Measurements from ENCODE around the gene WASF3.
A peak's percentile ranks its signal among the peaks of the same experiment; 100 is the strongest.
"Not testable (repeated sequence)": the region's sequence is repeated elsewhere in the genome, so short reads cannot be mapped to it uniquely, and the experiment has no call there.

WASF3 gene

DNA sequence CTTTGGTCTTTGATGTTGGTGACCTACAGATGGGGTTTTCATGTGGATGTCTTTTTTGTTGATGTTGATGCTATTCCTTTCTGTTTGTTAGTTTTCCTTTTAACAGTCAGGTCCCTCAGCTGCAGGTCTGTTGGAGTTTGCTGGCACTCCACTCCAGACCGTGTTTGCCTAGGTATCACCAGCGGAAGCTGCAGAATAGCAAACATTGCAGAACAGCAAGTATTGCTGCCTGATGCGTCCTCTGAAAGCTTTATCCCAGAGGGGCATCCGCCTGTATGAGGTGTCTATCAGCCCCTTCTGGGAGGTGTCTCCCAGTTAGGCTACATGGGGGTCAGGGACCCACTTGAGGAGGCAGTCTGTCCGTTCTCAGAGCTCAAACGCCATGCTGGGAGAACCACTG, 78.2 kb downstream of the WASF3 start:
- DNase-seq = not testable (repeated sequence)

DNA sequence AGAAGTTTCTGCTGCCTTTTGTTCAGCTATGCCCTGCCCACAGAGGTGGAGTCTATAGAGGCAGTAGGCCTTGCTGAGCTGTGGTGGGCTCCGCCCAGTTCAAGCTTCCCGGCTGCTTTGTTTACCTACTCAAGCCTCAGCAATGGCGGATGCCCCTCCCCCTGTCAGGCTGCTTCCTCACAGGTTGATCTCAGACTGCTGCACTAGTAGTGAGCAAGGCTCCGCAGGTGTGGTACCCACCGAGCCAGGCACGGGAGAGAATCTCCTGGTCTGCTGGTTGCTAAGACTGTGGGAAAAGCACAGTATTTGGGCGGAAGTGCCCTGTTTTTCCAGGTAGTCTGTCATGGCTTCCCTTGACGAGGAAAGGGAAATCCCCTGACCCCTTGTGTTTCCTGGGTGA, 78.6 kb downstream of the WASF3 start:
- DNase-seq = not testable (repeated sequence)

GRCh38 chr13:26646603-26647002, 89.1 kb downstream of the WASF3 start:
- no peak for DNase-seq

DNA sequence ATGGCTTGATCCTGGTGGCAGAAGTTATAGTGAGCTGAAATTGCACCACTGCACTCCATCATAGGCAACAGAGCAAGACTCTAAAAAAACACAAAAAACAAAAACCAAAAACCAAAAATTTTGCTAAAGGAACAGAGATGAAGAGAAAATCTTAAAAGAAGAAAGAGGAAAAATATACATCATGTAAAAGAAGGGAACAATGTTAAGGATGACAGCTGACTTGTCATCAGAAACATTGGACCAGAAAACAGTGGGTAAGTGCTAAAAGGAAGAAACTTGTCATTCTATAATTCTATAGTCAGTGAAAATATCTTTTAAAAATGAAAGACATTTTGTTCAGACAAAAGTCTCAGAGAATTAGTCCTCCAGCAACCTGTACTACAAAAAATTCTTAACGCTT, 93.8 kb downstream of the WASF3 start:
- no peak for DNase-seq

DNA sequence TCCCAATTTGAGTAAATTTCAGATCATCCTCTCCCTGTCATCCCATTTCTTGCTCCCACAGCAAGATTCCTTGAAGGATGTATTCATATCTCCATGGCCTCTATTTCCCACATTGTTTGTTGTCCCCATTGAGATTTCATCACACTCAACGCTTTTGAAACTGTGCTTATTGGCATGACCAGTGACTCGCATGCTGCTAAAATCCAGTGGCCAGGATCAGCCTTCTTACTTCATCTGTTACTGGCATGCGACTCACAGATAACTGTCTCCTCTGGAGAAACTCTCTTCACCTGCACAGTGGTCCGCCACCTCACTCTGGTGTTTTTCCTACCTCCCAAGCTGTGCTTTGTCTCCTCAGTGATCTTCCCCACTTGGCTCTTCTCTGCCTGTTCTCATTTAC, 95.8 kb downstream of the WASF3 start:
- peak; percentile 8 for DNase-seq

GRCh38 chr13:26653842-26654241, 96.4 kb downstream of the WASF3 start:
- DNase-seq = no peak

DNA sequence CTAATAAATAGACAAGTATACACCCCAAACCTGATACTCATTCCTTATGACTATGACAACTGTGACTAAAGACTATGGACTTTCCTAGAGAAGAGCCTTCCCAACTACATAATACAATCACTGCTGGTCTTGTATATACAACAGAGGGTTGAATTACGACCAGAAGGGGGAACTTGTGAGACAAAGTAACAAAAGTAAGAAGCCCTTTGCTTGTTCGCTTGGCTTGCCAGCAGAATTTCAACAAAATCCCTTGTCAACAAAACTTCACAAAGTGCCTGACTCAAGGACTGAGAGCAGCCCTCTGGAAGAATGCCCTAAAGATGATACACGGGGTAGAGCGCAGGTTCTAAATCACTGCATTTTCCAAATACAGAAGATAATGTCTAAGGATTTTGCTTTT, 99.4 kb downstream of the WASF3 start:
- DNase-seq = no peak

- DNase-seq = no peak
These were observed 101.2 kb downstream of the WASF3 start for GRCh38 chr13:26658448-26659385.

- no peak for DNase-seq
These were observed 102.7 kb downstream of the WASF3 start for GRCh38 chr13:26660185-26660584.

GRCh38 chr13:26660766-26661165, 103.3 kb downstream of the WASF3 start:
- DNase-seq = no peak

DNA sequence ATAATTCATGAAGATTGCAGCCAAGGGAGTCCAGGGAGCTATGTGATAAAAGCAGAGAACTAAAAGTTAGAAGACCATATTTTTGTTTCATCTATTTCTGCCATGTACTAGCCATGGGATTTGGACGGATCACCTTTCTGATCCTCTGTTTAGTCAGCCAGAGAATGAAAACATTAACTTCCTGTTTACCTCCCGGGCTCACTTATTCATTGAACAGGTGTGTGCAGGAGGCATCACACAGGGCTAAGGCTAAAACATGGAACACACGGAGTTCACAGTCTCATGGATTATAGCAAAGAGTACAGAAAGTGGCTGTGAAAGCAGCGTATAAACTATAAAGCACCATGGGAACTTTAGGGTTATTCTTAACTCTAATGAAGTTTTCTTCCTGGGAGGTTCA, 106.3 kb downstream of the WASF3 start:
- DNase-seq = no peak

DNA sequence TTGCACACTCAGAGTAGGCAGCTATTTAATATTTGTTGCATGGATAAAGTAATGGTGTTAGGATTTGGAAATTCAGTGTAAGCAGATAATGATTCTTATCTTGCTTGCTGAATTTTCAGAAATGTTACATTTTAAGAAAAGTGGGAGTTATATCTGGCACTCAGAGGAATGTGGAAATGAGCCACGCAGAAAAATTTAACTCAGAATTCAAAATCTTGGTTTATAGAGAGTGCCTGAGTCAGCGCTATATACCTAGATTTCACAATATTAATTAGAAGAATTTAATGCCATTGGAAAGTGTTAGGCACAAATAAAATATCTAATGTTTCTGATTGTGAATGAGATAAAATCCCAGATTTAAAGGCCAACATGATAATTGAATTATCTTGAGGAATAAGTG, 106.8 kb downstream of the WASF3 start:
- DNase-seq = no peak

DNA sequence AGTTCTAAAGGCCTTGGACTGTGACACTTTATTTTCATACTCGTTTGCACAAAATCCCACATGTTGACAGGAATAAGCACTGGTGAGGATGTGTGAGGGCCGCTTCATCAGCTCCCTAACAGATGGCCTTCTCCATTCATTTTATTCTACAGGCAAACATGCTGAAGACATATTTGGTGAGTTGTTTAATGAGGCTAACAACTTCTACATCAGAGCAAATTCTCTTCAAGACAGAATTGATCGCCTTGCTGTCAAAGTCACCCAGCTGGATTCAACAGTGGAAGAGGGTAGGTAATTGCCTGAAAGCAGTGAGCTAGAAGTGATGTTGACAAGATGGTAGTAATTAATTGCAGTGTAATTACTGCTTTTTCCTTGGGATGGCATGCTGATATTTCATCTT, 107.4 kb downstream of the WASF3 start:
- DNase-seq = no peak

DNA sequence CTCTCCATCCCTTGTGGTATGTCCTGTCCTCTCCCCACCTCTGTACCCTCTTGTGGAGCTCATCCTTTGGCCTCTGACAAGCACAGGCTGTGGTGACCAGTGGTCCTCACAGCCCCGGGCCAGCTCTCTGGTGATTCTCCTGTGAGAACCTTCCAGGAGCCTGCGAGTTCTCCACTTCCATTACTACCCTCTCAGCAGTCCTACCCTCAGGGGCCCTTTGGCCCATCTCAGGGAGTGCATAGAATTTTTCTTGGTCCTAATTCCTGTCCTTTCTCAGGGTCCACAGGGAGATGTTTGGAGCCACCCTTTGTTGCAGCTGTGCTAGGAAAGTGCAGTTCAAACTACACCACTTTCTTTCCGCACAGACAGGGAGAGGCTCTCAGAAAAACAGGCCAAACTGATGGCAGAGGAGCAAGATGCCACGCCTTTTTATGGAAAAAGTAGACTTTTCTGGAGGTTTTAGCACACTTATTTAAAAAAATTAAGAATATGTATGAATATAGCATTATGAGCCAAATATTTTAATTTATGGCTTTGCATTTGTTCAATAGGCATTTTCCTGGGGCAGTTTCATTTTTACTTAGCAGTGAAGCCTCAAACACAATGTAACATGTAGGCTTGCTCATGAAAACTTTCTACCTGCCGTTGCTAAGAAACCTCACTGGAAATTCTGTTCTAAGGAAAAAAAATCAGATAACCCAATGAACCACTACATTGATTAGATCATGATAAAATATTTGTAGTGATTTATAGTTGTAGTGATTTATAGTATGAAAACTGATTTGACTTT, 111.1 kb downstream of the WASF3 start:
- no peak for DNase-seq

- DNase-seq = no peak
These were observed 116.4 kb downstream of the WASF3 start for GRCh38 chr13:26673890-26674289.

- no peak for DNase-seq
These were observed 119.7 kb downstream of the WASF3 start for GRCh38 chr13:26677156-26677555.

DNA sequence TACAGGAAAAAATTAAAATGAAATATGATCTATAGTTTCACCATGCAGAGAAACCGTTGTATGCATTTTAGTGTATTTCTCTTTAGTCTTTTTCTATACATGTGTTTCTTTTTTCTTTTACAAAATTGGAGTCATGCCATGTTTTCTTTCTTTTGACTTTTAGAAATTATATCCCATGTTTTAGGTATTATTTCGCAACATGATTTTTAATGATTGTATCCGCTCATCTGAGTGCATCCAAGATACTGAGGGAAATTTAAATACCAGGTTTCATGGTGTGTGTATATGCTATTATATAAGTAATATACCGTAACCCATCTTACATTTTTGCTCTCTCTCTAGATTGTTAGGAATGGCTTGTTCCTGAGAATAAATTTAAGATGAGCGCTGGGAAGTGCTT, 120.8 kb downstream of the WASF3 start:
- no peak for DNase-seq

DNA sequence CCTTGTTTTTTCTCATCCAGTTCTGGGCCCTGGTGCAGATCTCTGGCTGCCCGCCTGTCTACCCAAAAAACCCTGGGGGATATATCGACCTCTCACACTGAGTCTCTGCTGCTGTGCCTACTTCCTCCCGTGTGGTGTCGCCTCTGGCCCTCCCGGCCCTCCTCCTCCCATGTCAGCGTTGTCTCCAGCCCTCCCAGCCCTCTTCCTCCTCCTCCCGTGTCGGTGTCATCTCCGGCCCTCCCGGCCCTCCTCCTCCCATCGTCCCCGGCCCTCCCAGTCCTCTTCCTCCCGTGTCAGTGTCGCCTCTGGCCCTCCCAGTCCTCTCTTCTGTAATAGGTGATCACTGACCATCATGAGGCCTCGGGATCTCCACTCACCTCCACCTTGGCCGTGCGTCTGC, 121.3 kb downstream of the WASF3 start:
- peak; percentile 5 for DNase-seq

- DNase-seq = peak; percentile 63
These were observed 122.1 kb downstream of the WASF3 start for GRCh38 chr13:26679411-26680122.

GRCh38 chr13:26680123-26680450, 122.6 kb downstream of the WASF3 start:
- peak; percentile 23 for DNase-seq

DNA sequence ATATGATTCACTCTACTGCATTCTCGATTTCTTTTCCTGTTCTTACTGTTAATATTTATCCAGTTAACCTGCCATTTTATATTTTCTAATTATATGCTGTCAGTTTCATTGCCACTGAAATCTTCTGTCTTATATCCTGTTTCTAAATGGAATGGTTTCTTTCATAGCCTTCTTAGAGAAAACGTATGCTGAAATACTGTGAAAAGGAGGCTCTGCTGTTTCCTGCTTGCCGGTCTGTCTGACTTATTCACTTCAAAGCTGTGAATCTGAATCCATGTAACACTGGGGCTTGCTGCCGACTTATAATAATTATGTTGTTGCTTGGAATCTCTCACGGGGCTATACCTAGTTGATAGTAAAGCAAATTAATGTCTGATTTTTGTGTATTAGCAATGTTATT, 123.1 kb downstream of the WASF3 start:
- no peak for DNase-seq

- no peak for DNase-seq
These were observed 123.6 kb downstream of the WASF3 start for GRCh38 chr13:26681036-26681435.

GRCh38 chr13:26682606-26683005, 125.1 kb downstream of the WASF3 start:
- no peak for DNase-seq
